K562 (cell line): ENCODE results near the gene HMGB2. TPM values are rescaled to one million over a fixed set of nuclear protein-coding genes. Genes with fewer than 3 reads are reported as not detected.

ENCODE experiments used
- ATF2 ChIP-seq: sonication (generic); formaldehyde crosslinking; IDR thresholded peaks from 2 replicates; pipeline ENCODE4 v1.8.1; 2022; ENCODE audit warnings: missing genetic modification reagents
- CBX8 ChIP-seq: fragments of 200-600 bp; sonication (generic); IDR thresholded peaks from 2 replicates; pipeline ENCODE4 v1.6.1; 2012; ENCODE audit warnings: borderline replicate concordance, mixed run types, low read depth, mild to moderate bottlenecking, moderate library complexity, mixed read lengths, low read length, control low read depth, inconsistent platforms; ENCODE audit not compliant: poor library complexity, severe bottlenecking; ENCODE audit errors: extremely low read depth
- CREM ChIP-seq: IDR thresholded peaks from 2 replicates; pipeline ENCODE4 v1.6.1; 2014; ENCODE audit warnings: antibody characterized with exemption, low read depth
- E2F5 ChIP-seq: sonication (generic); formaldehyde crosslinking; IDR thresholded peaks from 2 replicates; pipeline ENCODE4 v1.8.0; 2022; ENCODE audit warnings: mild to moderate bottlenecking, missing genetic modification reagents
- EHMT2 ChIP-seq: fragments of 450-650 bp; IDR thresholded peaks from 2 replicates; pipeline ENCODE4 v1.6.1; 2018; ENCODE audit warnings: antibody characterized with exemption
- ELF2 ChIP-seq: fragments of 250-450 bp; sonication (Bioruptor Pico); IDR thresholded peaks from 2 replicates; pipeline ENCODE4 v1.5.0; 2021; ENCODE audit warnings: mild to moderate bottlenecking
- ETV5 ChIP-seq: sonication (generic); formaldehyde crosslinking; IDR thresholded peaks from 2 replicates; pipeline ENCODE4 v1.4.0; 2020; ENCODE audit warnings: low read depth, mild to moderate bottlenecking, missing genetic modification reagents
- ETV6 ChIP-seq, 3 experiments: fragments of 150-350 bp in 1 of 3; sonication (generic) in 1 of 3; formaldehyde crosslinking in 1 of 3; IDR thresholded peaks; 2 replicates each; pipeline versions ENCODE4 v1.6.1 to v1.8.0; 2014 to 2022; ENCODE audit warnings: borderline replicate concordance in 2 of 3, low read depth in 2 of 3, antibody characterized with exemption in 1 of 3, low read length in 1 of 3, mild to moderate bottlenecking in 1 of 3, missing genetic modification reagents in 1 of 3
- FUS ChIP-seq: fragments of 200-400 bp; formaldehyde crosslinking; optimal IDR thresholded peaks from 2 replicates; pipeline ENCODE3; 2017; ENCODE audit warnings: low read depth, low read length
- GTF2B ChIP-seq: IDR thresholded peaks from 2 replicates; pipeline ENCODE4 v1.6.1; 2011; ENCODE audit not compliant: insufficient read length; ENCODE audit errors: extremely low read depth
- HDAC2 ChIP-seq: fragments of 450-650 bp; IDR thresholded peaks from 2 replicates; pipeline ENCODE4 v1.6.1; 2016; ENCODE audit warnings: mild to moderate bottlenecking
- KLF13 ChIP-seq: fragments of 450-650 bp; IDR thresholded peaks from 2 replicates; pipeline ENCODE4 v1.6.1; 2016; ENCODE audit warnings: missing genetic modification characterization, low read depth, mild to moderate bottlenecking, missing compliant biosample characterization, moderate library complexity, borderline replicate concordance
- PREB ChIP-seq: sonication (generic); formaldehyde crosslinking; IDR thresholded peaks from 2 replicates; pipeline ENCODE4 v1.8.1; 2023; ENCODE audit warnings: mild to moderate bottlenecking, missing genetic modification reagents
- RBM14 ChIP-seq: fragments of 200-400 bp; formaldehyde crosslinking; IDR thresholded peaks from 2 replicates; pipeline ENCODE4 v1.6.1; 2018; ENCODE audit warnings: low read depth, mild to moderate bottlenecking, low read length, moderate library complexity, borderline replicate concordance; ENCODE audit not compliant: insufficient read depth
- RUNX1 ChIP-seq: sonication (generic); IDR thresholded peaks from 2 replicates; pipeline ENCODE4 v1.6.1; 2016; ENCODE audit warnings: antibody characterized with exemption, low read depth
- SMAD3 ChIP-seq: fragments of 450-650 bp; formaldehyde crosslinking; conservative IDR thresholded peaks from 2 replicates; pipeline ENCODE4 v1.4.0; 2020; ENCODE audit warnings: mild to moderate bottlenecking
- SP2 ChIP-seq: IDR thresholded peaks from 2 replicates; pipeline ENCODE4 v1.6.1; 2011; ENCODE audit warnings: mild to moderate bottlenecking, low read depth, low read length, moderate library complexity; ENCODE audit not compliant: poor library complexity, severe bottlenecking; ENCODE audit errors: extremely low read depth
- TSC22D4 ChIP-seq: fragments of 450-650 bp; IDR thresholded peaks from 2 replicates; pipeline ENCODE4 v1.6.1; 2016; ENCODE audit warnings: missing genetic modification characterization, missing biosample characterization, control low read depth
- ZBED1 ChIP-seq: IDR thresholded peaks from 2 replicates; pipeline ENCODE4 v1.6.1; 2014
- ZFP1 ChIP-seq: fragments of 450-650 bp; formaldehyde crosslinking; IDR thresholded peaks from 2 replicates; pipeline ENCODE4 v1.4.0; 2020; ENCODE audit warnings: mild to moderate bottlenecking, mixed read lengths
- ZFP36 ChIP-seq: fragments of 150-350 bp; IDR thresholded peaks from 2 replicates; pipeline ENCODE4 v1.6.1; 2018; ENCODE audit warnings: low read length, low read depth; ENCODE audit not compliant: partially characterized antibody
- ZKSCAN3 ChIP-seq: fragments of 250-450 bp; sonication (Bioruptor Pico); IDR thresholded peaks from 2 replicates; pipeline ENCODE4 v1.4.0; 2020
- ZNF324 ChIP-seq: fragments of 250-450 bp; sonication (Bioruptor Pico); IDR thresholded peaks from 2 replicates; pipeline ENCODE4 v1.4.0; 2020; ENCODE audit warnings: mild to moderate bottlenecking
- ZNF584 ChIP-seq: fragments of 200-800 bp; sonication (Bioruptor generic); IDR thresholded peaks from 2 replicates; pipeline ENCODE4 v1.6.1; 2016; ENCODE audit warnings: low read depth, mild to moderate bottlenecking, missing genetic modification characterization, missing compliant biosample characterization
- ZNF778 ChIP-seq: fragments of 450-650 bp; formaldehyde crosslinking; IDR thresholded peaks from 2 replicates; pipeline ENCODE4 v1.4.0; 2020; ENCODE audit warnings: mild to moderate bottlenecking, moderate library complexity
- polyA plus RNA-seq, 8 experiments: library from polyadenylated mRNA; depleted of rRNA in 4 of 8; stranded (reverse) in 5 of 8; unstranded in 3 of 8; fragments of >200 nt; fragmentation: Nextera tagmentation in 2 of 8; fragmentation: Illumina TruSeq in 1 of 8; extraction: Ambion mirVana in 2 of 8; extraction: Trizol in 1 of 8; gene quantifications; 2 replicates each; pipeline versions ENCODE4 v1.2.1 to v1.2.3, GENCODE V29; 2011 to 2014; ENCODE audit warnings: inconsistent platforms in 1 of 8, missing spikeins in 1 of 8
- total RNA-seq, 7 experiments: library from RNA; depleted of rRNA in 6 of 7; stranded (reverse); fragments of >200 nt in 6 of 7; fragmentation: Illumina TruSeq in 2 of 7; extraction: Trizol in 2 of 7; gene quantifications; 2 replicates each; pipeline versions ENCODE4 v1.2.1 to v1.2.3, GENCODE V29; 2011 to 2021; ENCODE audit warnings: low replicate concordance in 1 of 7

Gene HMGB2
- total and polyA plus RNA-seq, 9 of the 15 experiments (the other 6 are each of a cell fraction or from before 2014, with no cell fraction given): 309 to 822 (median 626) TPM

- no peak for TF ChIP-seq E2F5 (CRISPR knock-in tag)
- TF ChIP-seq FUS: no peak
- TF ChIP-seq EHMT2: no peak
- TF ChIP-seq GTF2B: no peak
- TF ChIP-seq TSC22D4: no peak
- TF ChIP-seq ETV5: no peak
- TF ChIP-seq ZFP36: no peak
- no peak for TF ChIP-seq PREB (CRISPR knock-in tag)
- no peak for TF ChIP-seq ETV6 (IDR thresholded peaks at IDR 0.05; ENCODE audit: borderline replicate concordance in 1 of 2, low read depth in 2 of 2, low read length in 1 of 2)
- TF ChIP-seq ETV6 (CRISPR knock-in tag; IDR thresholded peaks at IDR 0.05; ENCODE audit: borderline replicate concordance): no peak
- TF ChIP-seq ZNF584 (CRISPR knock-in tag): no peak
- no peak for TF ChIP-seq ZFP1 (CRISPR knock-in tag)
- TF ChIP-seq RBM14: no peak
- TF ChIP-seq ZKSCAN3 (CRISPR knock-in tag): no peak
- TF ChIP-seq KLF13 (tag): no peak
- TF ChIP-seq ZBED1: no peak
- no peak for TF ChIP-seq CBX8
- 0 out of 2 replicates have a peak, but pooled peaks have one; percentile 22 for TF ChIP-seq HDAC2
- TF ChIP-seq ELF2 (CRISPR knock-in tag): no peak
- TF ChIP-seq SMAD3 (CRISPR knock-in tag): no peak
- TF ChIP-seq SP2: no peak
- no peak for TF ChIP-seq RUNX1
- TF ChIP-seq ATF2 (CRISPR knock-in tag): no peak
- peak; percentile 39; the same call in 1 of the 2 replicates for TF ChIP-seq CREM
- no peak for TF ChIP-seq ZNF324 (CRISPR knock-in tag)
- no peak for TF ChIP-seq ZNF778 (CRISPR knock-in tag)
These were observed 52.5 kb downstream of the HMGB2 start (continued) for GRCh38 chr4:173281406-173282255.
